GM19239 (cell line): ENCODE measurements around the gene TENM4.

Experiments
- DNase-seq: peaks from one replicate; pipeline ENCODE4 v3.0.0; 2011; ENCODE audit warnings: low spot score; ENCODE audit not compliant: insufficient read length
- FAIRE-seq: peaks from 2 replicates; lab custom pipeline; 2011; peaks lifted over from hg19 to GRCh38; lab: Jason Lieb, UNC

The TENM4 gene

DNA sequence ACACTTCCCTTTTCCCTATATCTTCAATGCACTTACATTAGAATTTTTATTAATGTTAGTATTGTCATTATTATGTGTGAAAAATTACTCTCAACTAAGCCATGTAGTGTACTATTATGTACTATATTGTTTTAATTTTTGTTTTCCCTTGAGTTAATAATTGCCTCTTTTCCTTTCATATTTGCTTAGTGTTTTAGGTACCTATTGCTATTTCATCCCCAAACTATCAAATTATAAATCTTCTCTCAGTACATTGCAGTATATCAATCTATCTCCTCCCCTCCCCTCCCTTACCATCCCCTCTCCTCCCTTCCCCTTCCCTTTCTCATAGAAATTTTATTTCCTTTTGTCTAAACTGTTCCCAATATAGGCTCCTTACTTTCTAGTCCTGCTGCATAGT lies 12.8 kb upstream of the TENM4 start:
- no peak for DNase-seq
- FAIRE-seq, result no peak

DNA sequence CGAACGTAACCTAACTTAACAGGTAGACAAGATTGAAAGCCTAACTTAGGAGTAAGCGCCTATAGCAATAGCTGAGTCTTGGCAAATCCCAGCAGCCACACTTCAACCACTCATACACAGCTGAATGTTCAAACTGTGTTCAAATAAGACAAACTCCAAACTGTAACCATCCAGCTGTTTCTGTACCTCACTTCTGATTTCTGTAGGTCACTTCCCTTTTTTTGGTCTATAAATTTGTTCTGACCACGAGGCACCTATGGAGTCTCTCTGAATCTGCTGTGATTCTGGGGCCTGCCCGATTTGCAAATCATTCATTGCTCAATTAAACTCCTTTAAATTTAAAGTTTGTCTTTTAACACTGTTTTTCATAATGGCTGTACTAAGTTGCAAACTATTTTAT lies 8.2 kb upstream of the TENM4 start:
- FAIRE-seq (no peak), DNase-seq (no peak)

DNA sequence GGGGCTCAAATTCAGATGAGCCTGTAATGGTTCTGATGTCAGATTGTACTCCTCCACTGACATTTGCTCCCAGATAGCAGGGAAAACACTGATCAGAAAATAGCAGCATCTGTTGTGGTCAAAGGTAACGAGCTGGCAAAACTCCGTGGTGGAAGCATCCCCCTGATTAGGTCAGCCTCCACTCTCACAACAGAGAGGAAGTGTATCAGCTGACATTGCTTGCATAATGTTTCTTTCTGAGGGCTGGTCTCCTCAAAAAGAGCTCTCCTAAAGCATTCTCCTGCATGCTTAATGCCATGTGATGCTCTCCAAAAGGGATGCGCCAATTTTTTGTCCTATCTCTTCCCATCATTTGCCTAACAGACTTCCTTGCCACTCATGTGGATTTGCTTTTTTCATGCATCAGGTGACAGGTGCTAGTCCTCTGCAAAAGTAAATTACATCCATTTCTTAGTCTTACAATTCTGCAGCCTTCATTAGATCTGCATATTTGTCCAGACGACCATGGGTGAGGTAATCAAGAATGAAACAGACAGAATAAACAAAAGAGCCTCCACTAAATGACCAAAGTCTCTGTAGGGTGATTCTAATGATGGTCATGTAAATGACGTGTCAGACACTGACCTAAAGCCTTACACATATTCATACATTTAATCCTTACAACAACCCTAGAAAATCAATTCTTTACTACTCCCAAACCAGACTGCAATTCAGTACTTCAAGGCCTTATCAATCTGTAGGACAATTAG lies 6.4 kb upstream of the TENM4 start:
- DNase-seq (no peak), FAIRE-seq (no peak)

DNA sequence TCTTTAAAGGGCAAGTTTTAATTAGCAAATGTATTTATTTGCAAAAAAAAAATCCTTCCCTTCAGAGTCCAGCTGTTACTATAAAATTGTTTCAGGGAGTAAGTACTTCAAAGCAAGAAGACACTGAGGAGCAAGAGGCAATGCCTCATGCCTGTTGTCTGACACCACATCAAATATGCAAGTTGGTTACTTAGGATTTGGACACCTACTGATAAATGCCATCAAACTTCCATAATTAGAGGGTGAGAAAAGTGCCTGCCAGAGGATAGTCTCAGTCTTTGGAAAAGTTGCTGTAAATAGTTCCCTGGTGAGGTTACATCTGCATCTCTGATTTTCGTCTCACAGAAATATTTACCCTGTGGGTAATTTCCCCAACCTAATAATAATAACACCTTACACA lies 4.1 kb upstream of the TENM4 start:
- FAIRE-seq (no peak), DNase-seq (no peak)

DNA sequence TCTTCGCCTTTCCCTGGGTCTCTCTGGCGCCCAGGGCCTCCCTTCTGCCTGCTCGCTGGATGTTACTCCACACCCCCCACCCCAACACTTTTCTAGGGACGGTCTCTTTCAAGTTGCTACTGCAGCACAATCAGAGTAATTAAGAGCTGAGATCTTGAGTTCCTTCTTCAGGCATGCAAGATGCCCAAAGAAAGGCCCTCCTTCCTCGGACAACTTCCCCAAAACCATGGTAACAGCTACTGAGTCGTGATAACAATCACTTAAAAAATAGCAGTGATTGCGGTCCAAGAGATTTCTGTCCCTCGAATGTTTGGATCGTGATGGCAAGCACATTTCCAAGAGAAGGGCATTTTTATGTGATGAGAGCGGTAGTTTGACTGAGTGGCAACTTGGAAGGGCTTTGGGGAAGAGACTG lies 638 bp upstream of the TENM4 start:
- FAIRE-seq, result no peak
- no peak for DNase-seq

DNA sequence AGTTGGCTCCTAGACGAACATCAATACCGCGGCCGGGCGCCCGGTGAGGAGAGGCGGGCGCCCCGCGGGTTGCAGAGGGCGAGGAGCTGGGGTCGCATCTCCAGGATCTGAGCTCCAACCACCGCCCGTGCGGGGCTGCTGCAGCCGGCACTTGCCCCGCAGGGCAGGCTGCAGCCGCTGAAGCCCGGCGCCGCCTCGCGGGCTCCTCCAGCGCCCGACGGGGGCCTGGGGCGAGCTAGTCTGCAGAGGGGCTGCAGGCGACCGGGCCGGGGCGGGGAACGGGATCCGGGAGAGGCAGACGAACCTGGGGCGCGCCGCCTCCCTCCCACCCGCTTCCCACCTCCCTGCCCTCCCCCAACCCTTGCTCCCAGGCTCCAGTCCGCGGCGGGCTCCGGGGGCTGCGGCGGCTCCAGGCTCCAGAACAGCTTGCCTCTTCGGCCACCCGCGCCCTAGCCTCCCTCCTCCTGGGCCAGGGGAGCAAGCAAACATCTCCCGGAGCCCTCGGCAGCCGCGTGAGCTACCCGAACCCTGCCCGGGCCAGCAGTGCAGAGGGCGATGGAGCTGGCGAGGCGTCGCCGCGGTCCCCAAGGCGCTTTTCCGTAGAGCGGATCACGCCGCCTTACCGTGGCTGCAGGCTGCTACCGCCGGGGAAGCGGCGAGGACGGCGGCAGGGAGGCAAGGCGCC lies 802 bp downstream of the TENM4 start:
- DNase-seq (no peak), FAIRE-seq (no peak)

DNA sequence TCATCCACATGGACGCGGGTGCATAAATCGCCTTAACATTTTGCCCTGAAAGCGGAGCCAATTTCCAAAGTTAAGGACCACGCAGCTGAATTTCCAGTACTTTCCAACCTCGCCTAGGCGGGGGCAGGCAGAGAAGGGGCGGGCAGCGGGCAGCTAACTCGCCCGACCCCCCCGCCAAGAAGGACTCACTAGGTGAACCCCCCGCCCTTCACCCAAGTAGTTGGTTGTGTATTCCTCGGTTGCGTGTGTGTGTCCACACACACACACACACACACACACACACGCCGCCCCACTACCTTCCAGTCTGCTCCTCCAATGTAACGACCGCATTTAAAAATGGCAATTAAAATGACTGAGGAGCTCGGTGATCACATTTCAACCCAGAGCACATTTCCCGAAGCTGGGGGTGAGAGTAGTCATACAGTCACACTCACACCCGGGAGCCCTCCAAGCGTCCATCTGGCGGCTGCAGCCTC lies 1.4 kb downstream of the TENM4 start:
- DNase-seq (no peak), FAIRE-seq (no peak)

DNA sequence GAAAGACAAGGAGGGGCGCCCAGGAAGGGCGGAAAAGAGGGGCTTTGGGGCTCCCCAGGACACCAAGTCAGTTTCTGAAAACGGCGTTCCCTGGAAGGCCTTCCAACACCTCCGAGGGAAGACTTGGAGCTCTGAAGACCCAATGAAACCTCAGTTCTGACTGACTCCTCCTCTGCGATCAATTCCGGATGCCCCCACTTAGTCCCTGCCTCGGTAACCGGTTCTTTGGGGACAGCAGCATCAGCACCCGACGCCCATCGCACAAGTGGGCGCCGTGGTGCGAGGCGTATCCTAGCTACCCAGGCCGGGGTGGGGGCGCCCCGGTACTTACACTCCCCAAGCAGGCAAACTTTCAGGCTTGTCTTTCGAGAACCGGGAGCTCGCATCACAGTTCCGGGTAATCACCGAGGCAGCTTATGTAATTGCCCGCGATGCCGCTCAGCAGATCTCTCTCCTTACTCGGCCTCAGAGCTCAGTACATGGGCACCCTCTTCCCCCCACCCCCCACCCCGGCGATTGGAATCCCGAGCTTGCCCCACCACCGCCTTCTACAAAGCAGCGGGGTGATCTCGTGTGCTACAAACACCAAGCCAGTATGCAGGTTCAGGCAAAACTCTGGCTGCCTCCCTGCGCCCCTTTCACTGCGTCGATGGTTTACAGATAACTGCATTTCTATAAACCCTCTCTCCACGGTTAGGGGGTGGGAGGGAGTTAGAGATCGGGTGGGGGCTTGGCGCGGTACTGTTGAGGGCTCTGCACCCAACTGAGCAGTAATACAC lies 2.0 kb downstream of the TENM4 start:
- FAIRE-seq (no peak), DNase-seq (no peak)

DNA sequence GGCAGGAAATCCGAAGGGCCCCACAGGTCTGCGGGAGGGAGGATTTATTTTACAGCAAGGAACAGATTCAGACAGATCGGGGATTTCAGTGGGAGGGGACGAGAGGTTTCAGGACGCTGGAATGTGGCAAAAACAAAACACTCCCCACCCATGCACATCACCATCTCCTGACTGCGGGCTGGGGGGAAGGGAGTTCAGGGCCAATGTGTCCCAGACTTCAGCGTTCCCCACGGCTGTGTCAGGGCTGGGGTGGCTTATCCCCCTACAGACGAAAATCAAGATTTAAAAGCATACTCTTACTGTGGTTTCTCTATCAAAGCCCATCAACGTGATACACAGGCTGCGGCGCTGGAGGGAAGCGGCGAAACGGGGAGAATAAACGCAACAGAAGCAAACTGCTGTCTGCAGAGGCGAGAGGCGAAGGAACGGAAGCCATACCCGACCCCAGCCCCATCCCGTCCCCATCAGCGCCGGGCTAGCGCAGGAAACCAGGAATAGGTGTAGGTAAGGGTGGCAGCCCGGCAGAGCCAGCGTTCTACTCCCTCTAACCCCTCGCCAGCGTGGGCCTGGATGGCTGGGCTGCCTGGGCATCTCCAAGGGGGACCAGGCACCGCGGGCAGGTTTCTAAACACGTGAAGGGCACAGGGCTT lies 2.7 kb downstream of the TENM4 start:
- DNase-seq (no peak), FAIRE-seq (no peak)

DNA sequence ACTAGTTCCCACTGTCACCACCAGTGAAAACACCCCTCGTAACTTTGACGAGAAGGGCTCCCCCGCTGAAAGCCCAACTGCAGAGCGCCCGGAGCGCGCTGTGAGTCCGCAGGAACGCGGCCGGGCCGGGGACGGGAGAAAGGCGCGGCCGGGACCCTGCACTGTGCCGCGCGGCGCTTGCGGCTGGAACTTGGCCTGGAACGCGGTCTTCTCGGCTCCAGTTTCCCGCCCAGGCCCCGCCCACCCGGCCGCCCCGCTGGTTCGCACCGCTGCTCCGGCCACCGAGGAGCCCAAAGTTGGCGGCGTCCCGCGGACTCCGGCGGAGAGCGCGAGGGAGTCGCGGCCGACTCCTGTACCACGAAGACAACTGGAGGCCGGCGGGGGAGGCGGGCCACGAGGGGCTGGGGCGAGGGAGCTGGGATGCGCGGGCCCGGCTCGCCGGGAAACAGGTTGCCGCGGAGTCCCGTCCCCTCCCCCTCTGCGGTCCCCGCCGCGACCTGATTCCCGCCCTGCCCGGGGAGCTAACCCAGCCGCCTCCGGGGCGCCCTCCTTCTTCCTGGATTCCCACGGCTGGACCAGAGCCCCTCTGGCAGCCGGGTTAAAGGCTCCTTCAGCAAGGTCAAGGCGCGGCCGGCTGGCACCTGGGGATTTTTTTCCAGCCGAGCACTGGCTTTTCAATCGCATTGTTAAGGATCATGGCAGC lies 3.4 kb downstream of the TENM4 start:
- FAIRE-seq, result no peak
- DNase-seq, result no peak

DNA sequence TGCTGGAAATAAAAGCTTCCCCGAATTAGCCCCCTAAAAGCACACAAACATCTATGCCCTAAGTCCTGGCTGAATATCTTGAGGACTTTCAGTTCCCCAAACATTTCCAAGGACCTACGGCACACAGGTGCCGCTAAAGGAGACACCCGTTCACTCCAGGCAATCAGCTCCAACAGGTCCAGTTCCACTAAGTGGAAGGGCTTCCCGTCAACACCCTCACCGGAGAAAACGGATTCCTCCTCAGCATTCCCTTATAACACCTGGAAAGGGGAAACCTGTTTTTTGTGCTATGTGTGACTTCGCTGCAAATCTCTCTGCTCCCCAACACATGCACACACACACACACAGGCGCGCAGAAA lies 3.9 kb downstream of the TENM4 start:
- DNase-seq (no peak), FAIRE-seq (no peak)

DNA sequence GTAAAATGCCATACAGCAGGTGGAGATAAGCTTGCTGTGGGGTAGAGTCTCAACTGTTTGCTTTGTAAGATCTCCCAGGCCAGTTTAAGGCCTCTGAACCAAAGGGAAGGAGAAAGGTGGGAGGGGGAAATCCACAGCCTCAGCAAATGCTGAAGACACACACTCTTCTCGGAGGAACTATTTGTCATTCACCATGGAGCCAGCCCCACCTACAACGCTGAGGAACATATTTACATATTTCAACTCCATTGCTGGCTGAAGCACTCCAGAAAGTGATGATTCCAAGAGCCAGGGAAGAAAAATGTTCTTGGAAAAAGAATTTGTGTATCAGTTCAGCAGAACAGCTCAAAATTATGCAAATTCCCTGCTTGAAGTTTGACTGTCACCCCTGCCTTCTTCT lies 6.5 kb downstream of the TENM4 start:
- no peak for DNase-seq
- FAIRE-seq, result no peak

DNA sequence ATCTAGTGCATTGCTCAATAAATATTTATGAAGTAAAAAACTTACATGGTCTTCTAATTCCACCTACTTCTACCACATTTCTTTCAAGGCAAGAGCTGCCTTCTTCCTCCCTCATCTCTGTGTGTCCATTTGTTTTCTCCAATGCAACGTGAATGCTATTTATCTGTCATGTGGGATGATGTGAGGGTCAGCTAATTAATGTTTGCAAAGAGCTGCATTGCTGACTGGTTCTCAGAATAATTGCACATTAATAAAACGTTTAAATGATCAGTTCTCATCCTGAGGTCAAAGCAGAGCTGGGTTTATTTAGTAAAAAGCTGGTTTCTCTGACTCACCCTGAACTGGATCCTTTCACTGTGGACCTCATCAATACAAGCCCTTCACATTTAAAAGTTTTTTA lies 8.7 kb downstream of the TENM4 start:
- DNase-seq, result no peak
- no peak for FAIRE-seq

DNA sequence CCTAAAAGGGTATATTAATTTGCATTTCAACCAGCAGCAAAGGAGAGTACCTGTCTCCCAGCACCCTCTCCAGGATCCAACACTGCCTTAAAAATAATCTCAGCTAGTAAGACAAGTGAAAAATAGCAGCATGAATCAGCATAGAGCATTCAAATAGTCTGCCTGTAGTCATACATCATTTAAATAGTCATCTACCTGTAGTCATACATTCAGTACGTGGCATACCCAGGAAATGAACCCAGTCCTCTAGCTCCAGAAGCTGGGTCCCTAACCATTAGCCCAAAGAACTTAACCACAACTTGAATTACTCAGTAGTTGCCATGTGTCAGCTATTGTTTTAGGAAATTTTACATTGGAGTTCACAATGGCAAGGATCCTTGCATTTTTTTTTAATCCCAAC lies 9.3 kb downstream of the TENM4 start:
- FAIRE-seq, result no peak

DNA sequence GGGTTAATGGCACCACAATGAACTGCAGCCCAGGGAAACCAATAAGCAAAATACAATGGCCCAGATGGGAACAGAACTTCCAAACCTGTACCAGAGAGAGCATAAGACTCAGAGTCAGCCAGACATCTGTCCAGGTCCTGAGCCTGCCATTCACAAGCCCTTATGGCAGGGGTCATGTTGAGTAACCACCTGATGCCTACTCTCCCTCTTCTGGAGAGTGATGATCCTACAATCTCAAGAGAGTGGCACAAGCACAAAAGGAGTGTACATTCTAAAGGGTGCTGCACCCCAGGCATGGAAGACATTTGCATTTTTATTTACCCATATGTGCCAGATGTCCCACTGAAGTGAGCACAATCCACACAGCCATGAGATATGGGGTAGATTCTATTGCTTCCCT lies 10.6 kb downstream of the TENM4 start:
- no peak for FAIRE-seq
- no peak for DNase-seq

More for the DNA sequence above, 9.3 kb downstream of the TENM4 start:
- DNase-seq, result no peak

DNA sequence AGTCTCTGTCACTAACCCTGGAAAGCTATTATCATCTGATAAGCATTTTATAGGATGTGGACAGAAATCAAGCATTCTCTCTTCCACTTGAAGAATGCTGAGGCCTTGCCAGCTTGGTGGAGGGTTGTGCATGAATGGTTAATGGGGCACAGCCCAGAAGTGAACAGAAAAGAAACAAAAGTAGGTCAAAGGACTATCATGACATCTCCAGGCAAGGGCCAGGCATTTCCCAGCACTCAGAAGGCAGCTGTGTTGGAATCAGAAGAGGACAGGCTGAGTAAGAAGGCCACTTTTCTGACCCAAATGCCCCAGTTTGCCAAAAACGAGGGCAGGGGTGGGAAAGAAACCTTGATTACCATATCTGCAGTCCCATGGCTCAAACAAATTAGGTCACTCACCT lies 12.4 kb downstream of the TENM4 start:
- DNase-seq (no peak), FAIRE-seq (no peak)

DNA sequence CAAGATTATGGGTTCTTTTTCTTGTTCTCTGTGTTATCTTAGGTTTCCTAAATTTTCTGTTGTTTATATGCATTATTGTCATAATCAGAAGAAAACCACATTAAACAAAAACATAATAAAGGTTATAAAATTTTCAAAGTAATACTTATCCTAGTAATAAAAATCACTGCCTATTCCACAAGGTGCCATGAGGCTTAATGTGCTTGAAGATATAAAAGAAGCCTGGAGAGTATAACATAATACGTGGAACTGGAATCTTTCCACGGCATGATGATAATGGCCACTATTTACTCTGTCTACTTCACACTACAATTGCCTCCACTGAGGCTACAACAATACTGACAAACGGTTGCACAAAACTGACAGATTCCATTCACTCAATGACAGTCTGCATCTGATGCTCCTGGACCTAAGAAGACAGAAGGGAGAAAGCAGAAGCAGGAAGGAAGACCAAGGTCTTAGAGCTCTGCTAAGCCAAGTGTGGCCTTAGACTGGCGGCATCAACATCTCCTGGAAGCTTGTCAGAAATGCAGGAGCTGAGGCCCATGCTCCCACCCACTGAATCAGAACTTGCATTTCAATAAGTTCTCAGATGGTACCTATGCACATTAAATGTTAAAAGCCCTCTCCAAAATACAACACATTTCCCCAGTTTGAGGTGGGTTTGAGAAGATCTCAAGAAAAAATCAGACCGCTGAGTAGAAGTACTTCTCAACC lies 13.1 kb downstream of the TENM4 start:
- FAIRE-seq, result no peak

DNA sequence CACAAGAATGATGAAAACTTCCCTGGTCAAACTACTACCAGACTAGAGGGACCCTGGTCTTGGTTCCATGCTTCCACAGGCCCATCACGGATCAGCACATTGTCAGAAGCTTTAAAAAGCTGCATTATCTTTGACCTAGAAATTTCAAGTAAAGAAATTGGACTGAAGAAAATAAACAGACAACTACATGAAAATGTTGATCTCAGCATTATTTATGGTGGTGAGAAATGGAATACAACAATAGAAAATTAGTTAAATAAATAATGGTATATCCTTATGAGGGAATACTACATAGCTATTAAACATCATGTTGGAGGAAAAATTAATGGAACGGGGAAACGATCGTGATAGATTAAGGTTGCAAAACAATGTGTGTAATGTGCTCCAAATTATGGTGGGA lies 13.7 kb downstream of the TENM4 start:
- no peak for FAIRE-seq
- no peak for DNase-seq

More for the DNA sequence above, 13.1 kb downstream of the TENM4 start:
- no peak for DNase-seq

DNA sequence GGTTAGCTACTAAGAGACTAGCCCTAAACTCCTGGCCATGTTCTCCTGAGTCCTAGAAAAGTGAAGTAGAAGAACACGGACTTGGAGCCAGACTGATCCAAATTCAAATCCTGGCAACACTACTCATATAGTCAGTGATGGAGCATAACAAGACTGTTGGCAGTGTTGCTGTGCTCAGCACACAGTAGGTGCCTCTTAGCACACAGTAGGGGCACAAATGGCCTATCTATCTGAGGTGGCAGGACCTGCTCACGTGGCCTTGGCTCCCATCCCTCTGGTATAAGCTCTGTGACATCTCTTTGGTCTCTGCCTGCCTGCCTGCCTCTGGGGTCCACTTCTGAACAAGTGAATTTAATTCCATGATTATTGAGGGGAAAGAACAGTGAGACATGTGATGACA lies 15.4 kb downstream of the TENM4 start:
- FAIRE-seq (no peak), DNase-seq (no peak)
